GM21576 (cell line): Measurements from ENCODE around the gene ACOT9.
"Not testable (repeated sequence)": the region's sequence is repeated elsewhere in the genome, so short reads cannot be mapped to it uniquely, and the experiment has no call there.

Source experiments
- ATAC-seq: cut with Tn5 transposase; IDR thresholded peaks from one replicate; pipeline ENCODE4 v1.9.1; 2021; ENCODE audit warnings: mild to moderate bottlenecking, moderate library complexity; ENCODE audit not compliant: unreplicated experiment

Gene ACOT9

GRCh38 chrX:23699636-23700194 lies 43.4 kb downstream of the ACOT9 start:
- no peak for ATAC-seq

GRCh38 chrX:23694606-23695005 lies 48.5 kb downstream of the ACOT9 start:
- ATAC-seq: peak; percentile 77

GRCh38 chrX:23692166-23692565 lies 50.9 kb downstream of the ACOT9 start:
- ATAC-seq: no peak

- ATAC-seq: not testable (repeated sequence)
These were observed 66.6 kb downstream of the ACOT9 start for GRCh38 chrX:23676486-23676885.

- no peak for ATAC-seq
These were observed 70.0 kb downstream of the ACOT9 start for GRCh38 chrX:23673108-23673507.

- no peak for ATAC-seq
These were observed 72.5 kb downstream of the ACOT9 start for GRCh38 chrX:23670528-23670927.

GRCh38 chrX:23668335-23668734 lies 74.7 kb downstream of the ACOT9 start:
- no peak for ATAC-seq

GRCh38 chrX:23667239-23668177 lies 75.6 kb downstream of the ACOT9 start, which contains the start of gene PRDX4:
Gene PRDX4 (plus strand): TSS chrX:23667493. CDS start chrX:23667571, 78 bp downstream.
- ATAC-seq: peak; percentile 65

- no peak for ATAC-seq
These were observed 76.8 kb downstream of the ACOT9 start for GRCh38 chrX:23666282-23666681.

- ATAC-seq: no peak
These were observed 78.6 kb downstream of the ACOT9 start for GRCh38 chrX:23664496-23664895.

GRCh38 chrX:23662853-23663252 lies 80.2 kb downstream of the ACOT9 start:
- no peak for ATAC-seq

- ATAC-seq: no peak
These were observed 80.9 kb downstream of the ACOT9 start for GRCh38 chrX:23662187-23662586.

GRCh38 chrX:23661671-23662070 lies 81.4 kb downstream of the ACOT9 start:
- ATAC-seq: no peak

- ATAC-seq: no peak
These were observed 82.3 kb downstream of the ACOT9 start for GRCh38 chrX:23660766-23661132.

GRCh38 chrX:23660083-23660765 lies 82.9 kb downstream of the ACOT9 start:
- ATAC-seq: not testable (repeated sequence)

- ATAC-seq: no peak
These were observed 83.7 kb downstream of the ACOT9 start for GRCh38 chrX:23659339-23659738.

- no peak for ATAC-seq
These were observed 86.4 kb downstream of the ACOT9 start for GRCh38 chrX:23656684-23657083.

- ATAC-seq: no peak
These were observed 87.0 kb downstream of the ACOT9 start for GRCh38 chrX:23656091-23656490.
